Neural cell (in vitro differentiated cells): ENCODE data around the gene TMOD3. TPM values are rescaled to one million over a fixed set of nuclear protein-coding genes. Genes with fewer than 3 reads are reported as not detected.

Experiments
- H2AFZ ChIP-seq: fragments of 200-600, 300-800 bp; sonication (generic), shearing (Covaris generic); 2 replicates; pipeline ENCODE4 v1.6.0; 2014; ENCODE audit warnings: low read depth, mild to moderate bottlenecking, antibody characterized with exemption, low read length, moderate library complexity
- H3F3A ChIP-seq: fragments of 200-600 bp; shearing (Covaris generic); 2 replicates; pipeline ENCODE4 v1.6.1; 2016; ENCODE audit warnings: mild to moderate bottlenecking, moderate library complexity, mixed read lengths, antibody characterized with exemption, low read length; ENCODE audit not compliant: insufficient read depth, poor library complexity, severe bottlenecking
- H3K27ac ChIP-seq: fragments of 200-600, 300-800 bp; sonication (generic), shearing (Covaris generic); 2 replicates; pipeline ENCODE4 v1.5.1; 2014; ENCODE audit warnings: mild to moderate bottlenecking, low read length, moderate library complexity
- H3K27me3 ChIP-seq: fragments of 300-800, 200-600 bp; sonication (generic), shearing (Covaris generic); 2 replicates; pipeline ENCODE4 v1.6.0; 2014; ENCODE audit warnings: mild to moderate bottlenecking, low read depth, low read length, moderate library complexity; ENCODE audit not compliant: insufficient read depth
- H3K36me3 ChIP-seq: fragments of 300-800, 200-600 bp; sonication (generic), shearing (Covaris generic); 2 replicates; pipeline ENCODE4 v1.5.1; 2014; ENCODE audit warnings: mild to moderate bottlenecking, antibody characterized with exemption, low read length, moderate library complexity; ENCODE audit not compliant: insufficient read depth
- H3K4me2 ChIP-seq: fragments of 300-800, 200-600 bp; sonication (generic), shearing (Covaris generic); 2 replicates; pipeline ENCODE4 v1.6.0; 2014; ENCODE audit warnings: mild to moderate bottlenecking, low read length
- H3K4me3 ChIP-seq: fragments of 300-800, 200-600 bp; sonication (generic), shearing (Covaris generic); 2 replicates; pipeline ENCODE4 v1.5.1; 2014; ENCODE audit warnings: mild to moderate bottlenecking, low read length, moderate library complexity
- H3K79me2 ChIP-seq: fragments of 200-600 bp; shearing (Covaris generic); replicated peaks from 2 replicates; pipeline ENCODE4 v1.6.0; 2014; ENCODE audit warnings: mild to moderate bottlenecking, low read length, moderate library complexity; ENCODE audit not compliant: insufficient read depth
- H3K9ac ChIP-seq: fragments of 300-800, 200-600 bp; sonication (generic), shearing (Covaris generic); 2 replicates; pipeline ENCODE4 v1.6.1; 2016; ENCODE audit warnings: mild to moderate bottlenecking, low read length, mixed read lengths
- H3K9me2 ChIP-seq: fragments of 200-600 bp; shearing (Covaris generic); 2 replicates; pipeline ENCODE4 v1.6.1; 2016; ENCODE audit warnings: mild to moderate bottlenecking, low read length, mixed read lengths; ENCODE audit not compliant: insufficient read depth
- H3K9me3 ChIP-seq: fragments of 200-600, 300-800 bp; sonication (generic), shearing (Covaris generic); 2 replicates; pipeline ENCODE4 v1.6.1; 2016; ENCODE audit warnings: mild to moderate bottlenecking, mixed run types, low read length, moderate library complexity, mixed read lengths
- H4K20me1 ChIP-seq: fragments of 200-600 bp; shearing (Covaris generic); 2 replicates; pipeline ENCODE4 v1.6.1; 2016; ENCODE audit warnings: mild to moderate bottlenecking, mixed run types; ENCODE audit not compliant: insufficient read depth
- CTCF ChIP-seq: fragments of 450-650 bp; IDR thresholded peaks from 2 replicates; pipeline ENCODE4 v1.5.1; 2014; ENCODE audit warnings: antibody characterized with exemption, mild to moderate bottlenecking, moderate library complexity; ENCODE audit not compliant: poor library complexity, severe bottlenecking
- EP300 ChIP-seq: fragments of 450-650 bp; conservative IDR thresholded peaks from 2 replicates; pipeline ENCODE4 v1.6.1; 2014; ENCODE audit warnings: antibody characterized with exemption, mild to moderate bottlenecking, moderate library complexity; ENCODE audit not compliant: poor library complexity, severe bottlenecking
- EZH2 ChIP-seq: fragments of 200-600, 300-800 bp; shearing (Covaris generic), sonication (generic); IDR thresholded peaks from 2 replicates; pipeline ENCODE4 v1.6.1; 2014; ENCODE audit warnings: antibody characterized with exemption, low read length, borderline replicate concordance, mild to moderate bottlenecking; ENCODE audit not compliant: insufficient read depth, poor library complexity, severe bottlenecking
- MXI1 ChIP-seq: fragments of 450-650 bp; conservative IDR thresholded peaks from 2 replicates; pipeline ENCODE4 v1.6.1; 2014; ENCODE audit warnings: antibody characterized with exemption, mild to moderate bottlenecking; ENCODE audit not compliant: poor library complexity, severe bottlenecking
- POLR2AphosphoS5 ChIP-seq: IDR thresholded peaks from 2 replicates; pipeline ENCODE4 v1.6.1; 2012
- RAD21 ChIP-seq: fragments of 450-650 bp; conservative IDR thresholded peaks from 2 replicates; pipeline ENCODE4 v1.6.1; 2014; ENCODE audit warnings: antibody characterized with exemption, mild to moderate bottlenecking, moderate library complexity
- SMC3 ChIP-seq: fragments of 450-650 bp; conservative IDR thresholded peaks from 2 replicates; pipeline ENCODE4 v1.6.1; 2014; ENCODE audit warnings: antibody characterized with exemption, mild to moderate bottlenecking, moderate library complexity; ENCODE audit not compliant: poor library complexity
- TAF1 ChIP-seq: IDR thresholded peaks from 2 replicates; pipeline ENCODE4 v1.6.1; 2012; ENCODE audit warnings: low read depth
- polyA plus RNA-seq: library from polyadenylated mRNA; depleted of rRNA; stranded (reverse); fragments of >200 nt; gene quantifications from 2 replicates; pipeline ENCODE4 v1.2.3, GENCODE V29; 2014
- TF ChIP-seq, protein P1 (sequence below): IDR thresholded peaks from 2 replicates; pipeline ENCODE4 v1.6.1; 2012; ENCODE audit warnings: borderline replicate concordance

Gene TMOD3
- polyA plus RNA-seq, 1 donor from 2014 or later: 12.6 TPM

GRCh38 chr15:51833772-51834171, 4.3 kb downstream of the TMOD3 start:
- Histone ChIP-seq H3K4me2 (no peak overlapping the region), H3F3A (no peaks in the 10 kb centered on the region), H3K79me2 (peaks cover 28% of the 10 kb centered on the region)

DNA sequence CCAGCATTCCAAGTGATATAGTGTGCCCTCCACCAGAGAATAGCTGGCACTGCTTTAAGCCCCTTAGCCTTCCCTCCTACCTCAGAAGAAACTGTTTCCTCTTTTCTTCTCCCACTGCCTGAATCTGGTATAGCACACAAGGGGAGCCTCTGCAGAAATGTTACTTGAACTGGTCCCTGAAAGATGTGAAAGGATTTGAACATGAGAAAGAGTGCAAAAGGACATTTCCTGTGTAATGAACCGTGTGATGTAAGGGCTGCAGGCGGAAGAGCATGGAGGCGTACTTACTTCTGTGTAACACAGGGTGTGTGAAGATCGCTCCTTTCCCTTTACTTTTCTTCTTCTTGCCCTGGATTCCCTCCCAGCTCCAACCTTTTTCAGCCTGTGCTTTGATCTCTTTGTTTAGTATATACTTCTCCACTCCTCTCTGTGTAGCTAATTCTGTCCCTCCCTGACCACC, 8.4 kb downstream of the TMOD3 start:
- no peaks in the 10 kb centered on the region for H3K36me3 ChIP-seq
- TF ChIP-seq MXI1 (no peak), SMC3 (no peak), POLR2AphosphoS5 (no peak), EP300 (no peak), RAD21 (no peak)
- no peak overlapping the region for H3K4me2 ChIP-seq
- no peak overlapping the region for H3K4me3 ChIP-seq
- no peaks in the 10 kb centered on the region for H3F3A ChIP-seq
- peaks cover 15% of the 10 kb centered on the region for H3K79me2 ChIP-seq
- H3K9me2 ChIP-seq: no peaks in the 10 kb centered on the region
- H2AFZ ChIP-seq: no peak overlapping the region
- no peaks in the 10 kb centered on the region for H3K27me3 ChIP-seq
- no peaks in the 10 kb centered on the region for H3K9me3 ChIP-seq
- no peaks in the 10 kb centered on the region for H4K20me1 ChIP-seq
- H3K9ac ChIP-seq: no peak overlapping the region
- H3K27ac ChIP-seq: no peak overlapping the region

More at GRCh38 chr15:51833772-51834171, 4.3 kb downstream of the TMOD3 start:
- Histone ChIP-seq H3K27me3 (no peaks in the 10 kb centered on the region), H3K36me3 (no peaks in the 10 kb centered on the region), H3K4me3 (no peak overlapping the region), H3K9me3 (no peaks in the 10 kb centered on the region), H3K9ac (no peak overlapping the region), H2AFZ (no peak overlapping the region), H3K27ac (no peak overlapping the region), H4K20me1 (no peaks in the 10 kb centered on the region), H3K9me2 (no peaks in the 10 kb centered on the region)
- TF ChIP-seq, protein P1, sequence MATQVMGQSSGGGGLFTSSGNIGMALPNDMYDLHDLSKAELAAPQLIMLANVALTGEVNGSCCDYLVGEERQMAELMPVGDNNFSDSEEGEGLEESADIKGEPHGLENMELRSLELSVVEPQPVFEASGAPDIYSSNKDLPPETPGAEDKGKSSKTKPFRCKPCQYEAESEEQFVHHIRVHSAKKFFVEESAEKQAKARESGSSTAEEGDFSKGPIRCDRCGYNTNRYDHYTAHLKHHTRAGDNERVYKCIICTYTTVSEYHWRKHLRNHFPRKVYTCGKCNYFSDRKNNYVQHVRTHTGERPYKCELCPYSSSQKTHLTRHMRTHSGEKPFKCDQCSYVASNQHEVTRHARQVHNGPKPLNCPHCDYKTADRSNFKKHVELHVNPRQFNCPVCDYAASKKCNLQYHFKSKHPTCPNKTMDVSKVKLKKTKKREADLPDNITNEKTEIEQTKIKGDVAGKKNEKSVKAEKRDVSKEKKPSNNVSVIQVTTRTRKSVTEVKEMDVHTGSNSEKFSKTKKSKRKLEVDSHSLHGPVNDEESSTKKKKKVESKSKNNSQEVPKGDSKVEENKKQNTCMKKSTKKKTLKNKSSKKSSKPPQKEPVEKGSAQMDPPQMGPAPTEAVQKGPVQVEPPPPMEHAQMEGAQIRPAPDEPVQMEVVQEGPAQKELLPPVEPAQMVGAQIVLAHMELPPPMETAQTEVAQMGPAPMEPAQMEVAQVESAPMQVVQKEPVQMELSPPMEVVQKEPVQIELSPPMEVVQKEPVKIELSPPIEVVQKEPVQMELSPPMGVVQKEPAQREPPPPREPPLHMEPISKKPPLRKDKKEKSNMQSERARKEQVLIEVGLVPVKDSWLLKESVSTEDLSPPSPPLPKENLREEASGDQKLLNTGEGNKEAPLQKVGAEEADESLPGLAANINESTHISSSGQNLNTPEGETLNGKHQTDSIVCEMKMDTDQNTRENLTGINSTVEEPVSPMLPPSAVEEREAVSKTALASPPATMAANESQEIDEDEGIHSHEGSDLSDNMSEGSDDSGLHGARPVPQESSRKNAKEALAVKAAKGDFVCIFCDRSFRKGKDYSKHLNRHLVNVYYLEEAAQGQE: no peak
- TF ChIP-seq SMC3: no peak
- TF ChIP-seq EP300: no peak
- no peak for TF ChIP-seq CTCF
- no peak for TF ChIP-seq TAF1
- no peak for TF ChIP-seq POLR2AphosphoS5
- no peak for TF ChIP-seq EZH2
- TF ChIP-seq MXI1: no peak

DNA sequence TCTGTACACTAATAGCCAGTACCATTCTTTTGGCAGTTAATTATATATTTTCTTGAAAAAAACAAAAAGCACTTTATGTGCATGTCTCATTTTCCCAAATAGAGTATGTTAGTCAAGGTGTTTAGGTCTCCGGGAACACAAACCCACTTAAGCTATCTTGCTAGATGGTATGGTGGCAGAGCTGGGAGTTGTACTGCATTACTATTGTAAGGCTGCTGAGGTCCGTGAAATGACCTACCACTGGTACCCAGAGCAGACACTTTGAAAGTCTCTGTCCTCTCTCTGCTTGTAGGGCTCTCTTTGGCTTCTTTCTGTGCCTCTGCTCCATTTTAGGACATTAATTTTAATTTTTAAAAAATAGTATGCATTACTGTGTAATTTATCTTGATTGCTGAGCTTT, 8.8 kb downstream of the TMOD3 start:
- Histone ChIP-seq H3K9me3 (no peaks in the 10 kb centered on the region), H3K4me3 (no peak overlapping the region), H3K9ac (no peak overlapping the region), H3K27ac (no peak overlapping the region), H3K27me3 (no peaks in the 10 kb centered on the region), H3K36me3 (no peaks in the 10 kb centered on the region), H4K20me1 (no peaks in the 10 kb centered on the region), H3F3A (no peaks in the 10 kb centered on the region), H3K79me2 (peaks cover 16% of the 10 kb centered on the region), H3K4me2 (no peak overlapping the region), H3K9me2 (no peaks in the 10 kb centered on the region), H2AFZ (no peak overlapping the region)
- TF ChIP-seq EZH2 (no peak), RAD21 (no peak), CTCF (no peak), EP300 (no peak), MXI1 (no peak), SMC3 (no peak), TAF1 (no peak), POLR2AphosphoS5 (no peak)
- TF ChIP-seq, protein P1: no peak
